Endometrial microvascular endothelial cells (primary cell): ENCODE data around the gene AFF3. TPM values are rescaled to one million over a fixed set of nuclear protein-coding genes. Genes with fewer than 3 reads are reported as not detected.

ENCODE experiments used
- in situ Hi-C: cut with HindIII; loops from 2 replicates; pipeline ENCODE4 v1.10.0; 2017; ENCODE audit warnings: low sequenced_read_pairs, low pct_unique_long_range_greater_than_20kb; ENCODE audit errors: inconsistent ontology term
- total RNA-seq: library from RNA; depleted of rRNA; stranded (reverse); fragments of >200 nt; gene quantifications from one replicate; pipeline ENCODE4 v1.2.3, GENCODE V29; 2015; ENCODE audit errors: inconsistent ontology term

Gene AFF3
- total RNA-seq, 1 donor from 2014 or later: 19.5 TPM

GRCh38 chr2:99608861-99609260 lies 533.5 kb downstream of the AFF3 start:
- in situ Hi-C loops: no loop called here

DNA sequence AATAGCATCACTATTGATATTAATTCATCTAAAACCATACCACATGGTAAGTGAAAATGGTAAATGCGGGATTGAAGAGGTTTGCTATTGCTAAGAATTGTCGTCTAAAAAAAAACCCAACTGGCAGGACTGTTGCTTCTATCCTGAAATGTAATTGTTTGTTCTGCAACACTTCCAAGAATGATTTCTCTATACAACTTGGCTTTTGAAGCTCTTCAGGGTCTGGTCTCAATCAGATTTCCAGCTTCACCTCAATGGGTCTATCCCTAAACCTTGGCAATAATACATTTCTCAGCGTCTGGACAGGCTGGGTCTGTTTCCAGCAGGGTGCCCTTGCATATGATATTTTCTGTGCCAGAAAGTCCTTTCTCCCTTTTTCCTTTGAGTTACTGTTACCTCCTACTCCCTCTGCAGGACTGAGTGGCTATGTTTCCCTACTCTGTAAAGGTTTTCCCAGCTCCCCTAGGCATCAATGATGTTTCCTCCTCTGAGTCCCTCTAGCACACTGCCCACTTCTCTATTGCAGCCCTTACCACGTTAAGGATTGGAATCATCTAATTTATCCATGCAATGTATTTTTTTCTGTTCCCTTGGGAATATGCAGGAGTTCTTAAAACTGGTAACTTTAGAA lies 534.4 kb downstream of the AFF3 start:
- in situ Hi-C loops: no loop called here

DNA sequence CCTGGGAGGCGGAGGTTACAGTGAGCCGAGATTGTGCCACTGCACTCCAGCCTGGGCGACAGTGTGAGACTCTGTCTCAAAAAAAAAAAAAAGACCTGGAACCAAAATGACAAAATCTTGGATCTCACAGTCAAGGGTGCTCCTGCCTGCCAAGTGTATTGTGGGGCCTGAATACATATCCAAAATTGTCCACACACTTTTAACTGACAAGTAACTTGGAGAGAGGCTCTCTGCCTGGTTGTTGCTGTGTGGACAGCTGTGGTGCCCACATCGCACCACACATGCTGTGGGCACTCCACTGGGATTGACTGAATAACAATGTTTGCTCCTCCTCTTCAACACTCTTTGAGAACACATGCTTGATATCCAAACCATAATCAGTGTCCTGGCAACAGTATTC lies 534.9 kb downstream of the AFF3 start:
- in situ Hi-C loops: no loop called here

DNA sequence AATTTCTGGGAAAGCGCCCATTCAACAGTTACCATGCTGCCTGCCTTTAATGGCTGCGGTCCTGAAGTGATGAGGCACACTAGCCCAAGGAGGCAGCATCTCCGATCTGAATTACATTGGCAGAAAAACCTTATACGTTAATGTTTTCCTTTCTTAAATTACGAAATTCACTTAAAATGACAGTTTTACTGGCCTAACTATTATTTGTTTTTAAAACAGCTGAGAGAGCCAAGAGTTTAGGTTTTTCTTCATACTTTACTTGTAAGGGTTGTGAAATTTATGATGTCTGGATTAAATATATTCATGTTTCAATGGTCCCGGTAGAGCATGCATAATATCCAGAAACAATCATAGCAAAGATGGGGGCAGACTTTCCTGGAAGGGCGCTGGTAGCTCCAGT lies 537.4 kb downstream of the AFF3 start:
- in situ Hi-C loops: no loop called here

- in situ Hi-C loops: no loop called here
Measured at GRCh38 chr2:99602476-99602875, 539.9 kb downstream of the AFF3 start.

GRCh38 chr2:99600981-99601651 lies 541.3 kb downstream of the AFF3 start:
- in situ Hi-C loops: no loop called here

- in situ Hi-C loops: no loop called here
Measured at GRCh38 chr2:99598441-99598840, 543.9 kb downstream of the AFF3 start.

GRCh38 chr2:99597616-99598015 lies 544.8 kb downstream of the AFF3 start:
- in situ Hi-C loops: no loop called here

DNA sequence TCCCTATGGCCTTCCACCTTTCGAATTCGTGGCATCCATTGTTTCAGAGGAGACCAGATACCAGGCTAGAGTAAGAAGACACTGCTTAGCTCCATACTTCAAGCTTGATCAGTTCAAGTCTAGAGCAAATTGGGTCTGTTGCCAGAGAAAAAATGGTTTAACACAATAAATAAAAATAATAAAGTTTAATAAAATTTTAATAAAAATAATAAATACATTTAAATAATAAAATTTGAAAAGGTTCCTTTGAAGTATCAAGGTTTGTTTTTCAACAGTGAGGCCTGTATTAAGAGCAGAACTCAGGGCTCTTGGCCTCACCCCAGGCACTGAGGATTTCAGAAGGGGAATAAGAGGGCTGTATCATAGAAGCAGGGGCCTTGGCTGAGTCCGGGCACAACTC lies 547.0 kb downstream of the AFF3 start:
- in situ Hi-C loops: no loop called here

- in situ Hi-C loops: no loop called here
Measured at GRCh38 chr2:99593692-99594427, 548.5 kb downstream of the AFF3 start.

- in situ Hi-C loops: no loop called here
Measured at GRCh38 chr2:99576775-99577174, 565.6 kb downstream of the AFF3 start.

DNA sequence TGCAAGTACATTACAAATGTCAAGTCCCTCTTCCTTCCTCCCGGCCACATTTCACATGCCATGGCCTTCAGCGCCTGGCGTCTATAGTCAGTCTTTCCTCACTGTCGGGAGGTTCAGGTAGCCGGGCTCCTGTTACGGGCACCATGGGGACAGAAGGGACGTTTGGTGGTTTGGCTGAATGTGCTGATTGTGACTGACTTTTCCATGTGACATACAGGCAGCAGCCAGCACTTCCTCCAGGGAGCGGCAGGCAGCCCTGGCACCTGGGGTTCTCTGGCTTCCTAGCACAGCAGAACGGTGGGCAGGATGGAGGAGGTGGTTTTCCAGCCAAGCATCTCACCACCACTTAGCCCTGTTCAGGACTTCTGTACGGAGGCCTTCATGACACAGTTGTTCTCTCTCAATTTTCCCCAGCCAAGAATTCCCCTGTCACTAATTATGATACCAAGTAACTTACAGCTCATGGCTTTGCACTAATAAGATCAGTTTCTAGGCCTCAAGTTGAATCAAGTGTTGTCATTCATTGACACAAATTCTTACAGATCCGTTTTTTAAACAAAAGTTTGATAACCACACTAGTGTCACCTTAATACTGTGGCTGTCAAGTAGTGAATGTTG lies 568.6 kb downstream of the AFF3 start:
- in situ Hi-C loops: no loop called here

DNA sequence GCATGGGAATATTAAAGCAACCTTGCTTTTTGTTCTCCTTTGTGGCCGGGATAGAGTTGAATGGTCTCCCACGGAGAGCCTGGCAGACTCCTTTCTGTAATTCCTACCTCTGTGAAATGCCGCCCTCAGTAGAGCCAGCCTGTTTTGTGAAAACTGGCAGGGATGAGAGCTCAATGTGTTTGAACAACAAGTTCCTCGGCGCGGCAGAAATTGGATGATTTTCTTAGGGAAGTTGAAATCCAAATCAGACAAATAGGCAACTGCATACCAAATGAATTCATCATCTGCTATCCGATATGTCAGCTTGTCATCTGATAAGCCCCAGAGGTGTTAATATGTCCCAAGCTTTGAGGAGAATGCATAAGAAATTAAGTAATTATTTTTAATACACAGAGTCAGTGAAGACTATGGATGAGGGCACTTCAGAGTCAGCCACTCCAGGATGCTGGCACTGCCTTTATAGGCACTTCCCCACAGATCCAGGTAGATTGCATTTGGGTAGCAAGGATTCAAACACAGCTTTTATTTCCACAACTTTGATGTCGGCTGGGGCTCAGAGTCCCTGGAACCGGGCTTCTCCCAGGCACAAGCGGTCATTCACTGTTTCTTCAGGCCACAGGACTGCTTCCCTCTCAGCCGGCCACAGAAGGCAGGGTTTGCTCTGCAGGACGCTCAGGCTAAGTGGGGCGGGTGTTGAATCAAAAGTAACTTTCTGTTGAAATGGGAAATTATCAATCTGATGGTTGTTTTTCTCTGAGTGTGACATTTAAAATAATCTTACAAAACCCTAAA lies 569.8 kb downstream of the AFF3 start:
- in situ Hi-C loops: no loop called here

DNA sequence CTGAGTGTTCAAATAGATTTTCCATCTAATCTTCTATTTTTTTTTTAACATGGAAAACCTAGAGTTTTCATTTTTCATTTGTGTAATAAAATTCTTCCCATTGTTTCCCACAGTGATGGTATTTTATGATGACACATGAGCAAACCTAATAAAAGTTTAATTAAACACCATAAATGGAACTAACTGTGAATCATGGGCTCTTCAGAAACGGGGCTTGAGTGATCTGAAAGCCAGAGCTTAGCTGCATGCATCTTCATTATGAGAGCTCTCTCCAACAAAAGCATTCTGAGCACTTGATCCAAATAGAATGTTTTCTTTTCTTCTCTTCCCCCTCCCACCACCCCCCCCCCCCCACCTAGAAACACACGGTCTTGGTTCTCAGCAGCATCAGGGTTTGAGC lies 570.4 kb downstream of the AFF3 start:
- in situ Hi-C loops: no loop called here

- in situ Hi-C loops: no loop called here
Measured at GRCh38 chr2:99571533-99571932, 570.9 kb downstream of the AFF3 start.

- in situ Hi-C loops: no loop called here
Measured at GRCh38 chr2:99571021-99571420, 571.4 kb downstream of the AFF3 start.

DNA sequence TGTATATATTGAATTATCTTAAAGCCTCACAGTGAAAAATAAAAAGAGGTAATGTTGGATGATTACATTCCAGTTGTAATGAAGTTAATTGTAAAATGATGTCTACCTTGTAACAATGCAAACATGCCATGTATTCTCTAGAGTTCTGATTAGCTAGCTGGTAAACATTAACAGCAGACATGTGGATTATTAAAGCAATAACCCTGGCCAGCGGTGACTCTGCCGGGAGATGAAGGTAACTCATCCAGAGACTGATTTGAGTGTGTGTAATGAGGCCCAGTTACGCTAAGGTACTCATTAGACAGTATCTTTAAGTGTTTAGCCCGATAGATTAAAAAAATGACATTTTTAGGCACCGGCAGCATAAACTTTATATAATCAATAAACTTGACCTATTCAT lies 573.0 kb downstream of the AFF3 start:
- in situ Hi-C loops: no loop called here

DNA sequence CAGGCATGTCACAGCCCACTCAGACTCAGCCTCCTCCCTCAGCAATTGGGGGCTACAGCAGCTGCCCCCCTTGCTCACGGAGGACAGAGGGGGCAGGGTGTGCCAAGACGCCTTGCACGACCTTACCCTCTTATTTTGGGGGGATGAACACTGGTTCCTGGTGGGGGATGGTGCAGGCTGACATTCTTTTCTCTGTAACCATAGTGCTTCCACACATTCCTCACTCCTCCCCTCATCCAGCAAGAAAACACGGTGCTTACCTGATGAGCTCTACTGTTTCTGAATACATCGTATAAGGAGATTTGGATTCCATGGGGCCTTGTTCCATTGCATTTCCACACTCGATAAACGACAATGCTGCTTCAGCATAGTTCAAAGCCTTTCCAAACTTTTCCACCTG lies 577.2 kb downstream of the AFF3 start:
- in situ Hi-C loops: no loop called here

- in situ Hi-C loops: no loop called here
Measured at GRCh38 chr2:99562516-99562915, 579.9 kb downstream of the AFF3 start.
